HCT116 (cell line): ENCODE results near the gene PIK3R6.

Experiments used
- CTCF ChIP-seq, 3 experiments: fragments of 200-600 bp in 1 of 3; sonication (generic) in 1 of 3; IDR thresholded peaks in 2 of 3; conservative IDR thresholded peaks in 1 of 3; 2 replicates each; pipeline ENCODE4 v1.5.1; 2012 to 2017; ENCODE audit warnings: low read depth in 2 of 3, low read length in 2 of 3, antibody characterized with exemption in 1 of 3, borderline replicate concordance in 1 of 3, control low read depth in 1 of 3, mild to moderate bottlenecking in 1 of 3, mixed read lengths in 1 of 3, mixed run types in 1 of 3, moderate library complexity in 1 of 3; ENCODE audit not compliant: insufficient read depth in 1 of 3
- EZH2phosphoT487 ChIP-seq: fragments of 200-600 bp; IDR thresholded peaks from 2 replicates; pipeline ENCODE4 v1.6.1; 2018; ENCODE audit warnings: antibody characterized with exemption, borderline replicate concordance
- POLR2A ChIP-seq: IDR thresholded peaks from 2 replicates; pipeline ENCODE4 v1.7.0; 2011; ENCODE audit warnings: borderline replicate concordance; ENCODE audit not compliant: insufficient read depth, insufficient read length; ENCODE audit errors: extremely low read depth
- POLR2AphosphoS5 ChIP-seq: IDR thresholded peaks from 2 replicates; pipeline ENCODE4 v1.6.1; 2011; ENCODE audit warnings: mild to moderate bottlenecking, low read depth, low read length, moderate library complexity
- SP1 ChIP-seq: IDR thresholded peaks from 2 replicates; pipeline ENCODE4 v1.6.1; 2012; ENCODE audit warnings: low read depth
- ZNF274 ChIP-seq: fragments of 200-500 bp; sonication (Bioruptor generic); IDR thresholded peaks from 2 replicates; pipeline ENCODE4 v1.6.1; 2014; ENCODE audit warnings: mild to moderate bottlenecking, low read depth, low read length, inconsistent platforms
- TF ChIP-seq, protein P1 (sequence below): IDR thresholded peaks from 2 replicates; pipeline ENCODE4 v1.6.1; 2012

DNA sequence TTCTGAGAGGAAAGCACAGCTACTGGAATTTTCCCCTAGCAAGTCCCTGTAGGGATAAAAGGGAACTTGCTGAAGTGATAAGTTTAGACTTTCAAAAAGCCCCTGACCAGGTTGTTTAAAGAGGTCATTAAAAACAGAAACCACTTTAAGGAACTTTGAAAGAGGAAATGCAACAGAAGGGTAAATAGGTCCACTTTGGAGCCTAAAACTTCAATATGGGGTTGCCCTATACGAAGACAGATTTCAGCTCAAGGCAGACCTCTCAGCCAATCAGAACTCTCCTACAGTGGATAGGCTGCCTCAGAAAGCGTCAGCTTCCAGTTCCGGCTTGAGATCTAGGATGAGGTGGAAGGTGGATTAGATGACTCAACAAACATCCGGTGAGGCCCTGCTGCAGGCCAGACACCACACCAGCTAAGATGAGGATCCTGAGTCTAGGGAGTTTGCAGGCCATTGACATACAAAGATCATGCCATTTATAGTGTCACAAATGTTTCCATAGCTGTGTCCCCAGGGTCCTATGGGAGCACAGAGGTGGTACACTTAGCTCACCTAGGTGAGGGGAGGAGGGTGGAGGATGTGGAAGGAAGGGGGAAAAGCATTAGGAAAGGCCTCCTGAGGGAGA lies 60.4 kb downstream of the PIK3R6 start:
- TF ChIP-seq POLR2AphosphoS5 (no peak), CTCF (IDR thresholded peaks at IDR 0.05 in 2 of 3, conservative IDR thresholded peaks at IDR 0.05 in 1 of 3; ENCODE audit: borderline replicate concordance in 1 of 3, insufficient read depth in 1 of 3, low read depth in 2 of 3, low read length in 2 of 3) (no peak), SP1 (no peak), POLR2A (no peak), EZH2phosphoT487 (no peak), ZNF274 (no peak)
- TF ChIP-seq, protein P1, sequence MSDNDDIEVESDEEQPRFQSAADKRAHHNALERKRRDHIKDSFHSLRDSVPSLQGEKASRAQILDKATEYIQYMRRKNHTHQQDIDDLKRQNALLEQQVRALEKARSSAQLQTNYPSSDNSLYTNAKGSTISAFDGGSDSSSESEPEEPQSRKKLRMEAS, result no peak
